ENCODE results near the gene SLC12A7.

Gene SLC12A7

GRCh38 chr5:1074226-1074625, 37.6 kb downstream of the SLC12A7 start:
- TF ChIP-seq TAF1 (IDR thresholded peaks at IDR 0.05; ENCODE audit: borderline replicate concordance, insufficient read depth, low read length) (no peak), SIN3A (IDR thresholded peaks at IDR 0.05; ENCODE audit: borderline replicate concordance, insufficient read depth, low read length) (no peak), FOXP2 (optimal IDR thresholded peaks at IDR 0.05; ENCODE audit: borderline replicate concordance, extremely low read depth, extremely low read length, insufficient read depth) (no peak), POLR2AphosphoS5 (IDR thresholded peaks at IDR 0.05; ENCODE audit: low read depth, low read length) (no peak), REST (IDR thresholded peaks at IDR 0.05; ENCODE audit: insufficient read depth in 1 of 2, low read depth in 2 of 2, low read length in 2 of 2) (no peak)

GRCh38 chr5:1073239-1074102, 38.4 kb downstream of the SLC12A7 start:
- TF ChIP-seq REST (IDR thresholded peaks at IDR 0.05; ENCODE audit: insufficient read depth in 1 of 2, low read depth in 2 of 2, low read length in 2 of 2): no peak

- TF ChIP-seq SIN3A (IDR thresholded peaks at IDR 0.05; ENCODE audit: borderline replicate concordance, insufficient read depth, low read length): no peak
- TF ChIP-seq TAF1 (IDR thresholded peaks at IDR 0.05; ENCODE audit: borderline replicate concordance, insufficient read depth, low read length): no peak
- TF ChIP-seq FOXP2 (optimal IDR thresholded peaks at IDR 0.05; ENCODE audit: borderline replicate concordance, extremely low read depth, extremely low read length, insufficient read depth): no peak
- TF ChIP-seq REST (IDR thresholded peaks at IDR 0.05; ENCODE audit: insufficient read depth in 1 of 2, low read depth in 2 of 2, low read length in 2 of 2): no peak
- no peak for TF ChIP-seq POLR2AphosphoS5 (IDR thresholded peaks at IDR 0.05; ENCODE audit: low read depth, low read length)
Observed at GRCh38 chr5:1069720-1070088, 42.2 kb downstream of the SLC12A7 start.

GRCh38 chr5:1068895-1069719, 42.8 kb downstream of the SLC12A7 start:
- no peak for TF ChIP-seq FOXP2 (optimal IDR thresholded peaks at IDR 0.05; ENCODE audit: borderline replicate concordance, extremely low read depth, extremely low read length, insufficient read depth)
- no peak for TF ChIP-seq SIN3A (IDR thresholded peaks at IDR 0.05; ENCODE audit: borderline replicate concordance, insufficient read depth, low read length)
- TF ChIP-seq REST (IDR thresholded peaks at IDR 0.05; ENCODE audit: insufficient read depth in 1 of 2, low read depth in 2 of 2, low read length in 2 of 2): no peak
- TF ChIP-seq POLR2AphosphoS5 (IDR thresholded peaks at IDR 0.05; ENCODE audit: low read depth, low read length): no peak
- TF ChIP-seq TAF1 (IDR thresholded peaks at IDR 0.05; ENCODE audit: borderline replicate concordance, insufficient read depth, low read length): no peak

Data from PFSK-1 (cell line).